ENCODE measurements around the gene HTR3D. TPM values are rescaled to one million over a fixed set of nuclear protein-coding genes. Genes with fewer than 3 reads are reported as not detected.

Gene HTR3D, protein sequence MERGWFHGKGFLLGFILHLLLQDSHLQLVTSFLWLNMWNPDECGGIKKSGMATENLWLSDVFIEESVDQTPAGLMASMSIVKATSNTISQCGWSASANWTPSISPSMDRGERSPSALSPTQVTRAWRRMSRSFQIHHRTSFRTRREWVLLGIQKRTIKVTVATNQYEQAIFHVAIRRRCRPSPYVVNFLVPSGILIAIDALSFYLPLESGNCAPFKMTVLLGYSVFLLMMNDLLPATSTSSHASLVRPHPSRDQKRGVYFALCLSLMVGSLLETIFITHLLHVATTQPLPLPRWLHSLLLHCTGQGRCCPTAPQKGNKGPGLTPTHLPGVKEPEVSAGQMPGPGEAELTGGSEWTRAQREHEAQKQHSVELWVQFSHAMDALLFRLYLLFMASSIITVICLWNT
- total RNA-seq = not detected

DNA sequence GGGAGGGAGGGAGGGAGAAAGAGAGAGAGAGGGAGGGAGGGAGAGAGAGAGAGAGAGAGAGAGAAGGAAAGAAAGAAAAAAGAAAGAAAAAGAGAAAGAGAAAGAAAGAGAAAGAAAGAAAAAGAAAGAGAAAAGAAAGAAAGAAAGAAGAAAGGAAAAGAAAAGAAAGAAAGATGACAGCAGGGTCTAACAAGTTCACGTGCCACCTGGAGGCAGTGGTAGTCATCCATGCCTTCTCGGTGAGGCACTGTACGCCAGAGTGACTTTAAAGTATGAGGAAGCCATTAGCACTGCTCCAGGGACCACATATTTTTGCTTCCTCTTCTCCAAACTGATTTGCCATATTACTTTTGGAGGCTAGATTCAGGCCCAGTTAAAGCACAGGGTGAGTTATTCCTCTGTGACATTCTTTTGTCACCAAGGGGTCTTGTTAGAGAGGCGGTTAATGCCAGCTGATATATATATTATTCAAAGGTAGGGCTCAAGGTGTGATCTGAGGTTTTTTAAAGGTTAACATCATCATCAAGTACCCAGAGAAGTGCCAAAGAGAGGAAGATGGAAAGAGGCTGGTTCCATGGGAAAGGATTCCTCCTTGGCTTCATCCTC is at the start of gene HTR3D:
Gene HTR3D (plus strand): TSS at position 556 of the 606 bp plus-strand sequence. CDS start 0 bp downstream, at position 556.
- H3K4me1 ChIP-seq = no peaks in the 10 kb centered on the region
- no peaks in the 10 kb centered on the region for H3K27me3 ChIP-seq
- no peaks in the 10 kb centered on the region for H3K9me3 ChIP-seq
- H3K27ac ChIP-seq = no peak within 1 kb of the TSS
- no peak within 1 kb of the TSS for H3K4me3 ChIP-seq
- no peaks in the 10 kb centered on the region for H3K36me3 ChIP-seq
- intact Hi-C loops (cut with DNase I) = no loop called here
- DNase-seq = no peak
- H3K9ac ChIP-seq (ENCODE audit: low read depth in 2 of 2, low read length in 2 of 2) = no peak within 1 kb of the TSS
- no peak for TF ChIP-seq CTCF (IDR thresholded peaks at IDR 0.05)

GRCh38 chr3:183981990-183982644 is 49.4 kb upstream of the HTR3D start:
- Histone ChIP-seq H3K27me3 (no peaks in the 10 kb centered on the region), H3K4me1 (no peaks in the 10 kb centered on the region), H3K4me3 (no peak overlapping the region), H3K9ac (ENCODE audit: low read depth in 2 of 2, low read length in 2 of 2) (no peak overlapping the region), H3K27ac (no peak overlapping the region), H3K9me3 (no peaks in the 10 kb centered on the region), H3K36me3 (no peaks in the 10 kb centered on the region)
- intact Hi-C loops (cut with DNase I) = no loop called here
- no peak for TF ChIP-seq CTCF (IDR thresholded peaks at IDR 0.05)
- DNase-seq = no peak

DNA sequence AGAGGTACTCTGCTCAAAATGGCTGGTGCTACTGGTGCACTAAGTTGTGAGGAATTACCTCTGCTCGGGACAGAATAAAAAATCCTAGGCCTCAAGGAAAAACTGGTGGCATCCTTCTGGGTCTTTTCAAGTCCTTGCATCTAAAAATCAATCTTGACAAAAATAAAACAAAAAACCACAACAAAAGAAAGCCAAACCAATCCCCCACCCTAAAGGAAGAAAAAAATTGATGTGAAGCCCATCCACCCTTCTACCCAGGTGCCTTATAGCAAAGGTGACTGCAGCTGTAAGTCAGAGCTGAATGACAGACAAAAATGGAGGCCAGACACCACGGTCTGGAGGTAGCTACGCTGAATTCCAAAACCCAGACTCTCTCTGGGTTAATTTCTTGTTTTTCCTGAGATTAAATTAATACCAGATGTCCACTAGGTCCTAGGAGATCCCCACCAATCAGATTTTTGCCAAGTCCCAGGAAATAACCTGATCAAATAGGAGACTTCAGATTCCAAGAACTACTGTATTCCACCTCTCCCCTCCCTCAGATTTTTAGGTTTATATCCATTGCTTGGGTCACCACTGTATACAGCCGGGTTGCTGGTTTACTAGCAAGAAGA is 47.3 kb upstream of the HTR3D start:
- no peaks in the 10 kb centered on the region for H3K36me3 ChIP-seq

GRCh38 chr3:183984749-183985729 is 46.5 kb upstream of the HTR3D start:
- Histone ChIP-seq H3K27me3 (no peaks in the 10 kb centered on the region), H3K36me3 (no peaks in the 10 kb centered on the region), H3K9me3 (no peaks in the 10 kb centered on the region), H3K4me3 (no peak overlapping the region), H3K9ac (ENCODE audit: low read depth in 2 of 2, low read length in 2 of 2) (no peak overlapping the region), H3K4me1 (no peaks in the 10 kb centered on the region), H3K27ac (no peak overlapping the region)
- TF ChIP-seq CTCF (IDR thresholded peaks at IDR 0.05) = no peak
- DNase-seq = no peak
- intact Hi-C loops (cut with DNase I) = no loop called here

More for the DNA sequence above, 47.3 kb upstream of the HTR3D start:
- H3K27ac ChIP-seq = no peak overlapping the region
- H3K9ac ChIP-seq (ENCODE audit: low read depth in 2 of 2, low read length in 2 of 2) = no peak overlapping the region
- H3K27me3 ChIP-seq = no peaks in the 10 kb centered on the region
- no peak for DNase-seq
- H3K4me1 ChIP-seq = no peaks in the 10 kb centered on the region
- intact Hi-C loops (cut with DNase I) = no loop called here
- TF ChIP-seq CTCF (IDR thresholded peaks at IDR 0.05) = no peak
- H3K9me3 ChIP-seq = no peaks in the 10 kb centered on the region
- no peak overlapping the region for H3K4me3 ChIP-seq

Measured in colonic mucosa (tissue), 4 donors.